PC-9 (cell line): ENCODE results near the gene XKR7. TPM values are rescaled to one million over a fixed set of nuclear protein-coding genes. Genes with fewer than 3 reads are reported as not detected.

Experiments
- BruUV-seq: library from RNA; stranded (reverse); fragments of 400-500 nt; replicated peaks from 2 replicates; lab custom pipeline; 2021; lab: Mats Ljungman, UMichigan
- CTCF ChIA-PET: fragments of 300-600 bp; sonication (Branson Sonifier 250); formaldehyde crosslinking; loops from one replicate; lab custom pipeline; 2022; ENCODE audit warnings: antibody characterized with exemption; lab: Charles Lee
- POLR2A ChIA-PET: fragments of 300-600 bp; sonication (Branson Sonifier 250); formaldehyde crosslinking; loops from one replicate; lab custom pipeline; 2022; ENCODE audit warnings: antibody characterized with exemption; ENCODE audit not compliant: unreplicated experiment; lab: Charles Lee
- DNase-seq, 2 experiments: peaks; one replicate each; pipeline versions ENCODE4 v3.0.0 to v3.0.0-alpha.2; 2015 to 2022; ENCODE audit warnings: mixed read lengths in 1 of 2
- H2AFZ ChIP-seq: fragments of 200-600 bp; sonication (generic); 2 replicates; pipeline ENCODE4 v1.8.1; 2017; ENCODE audit warnings: antibody characterized with exemption
- H3F3A ChIP-seq: fragments of 200-600 bp; sonication (generic); 2 replicates; pipeline ENCODE4 v1.8.1; 2017; ENCODE audit warnings: antibody characterized with exemption, mild to moderate bottlenecking, low read depth; ENCODE audit not compliant: insufficient read depth
- H3K27ac ChIP-seq: fragments of 200-600 bp; sonication (generic); 2 replicates; pipeline ENCODE4 v1.6.1; 2016; ENCODE audit warnings: mixed run types
- H3K27me3 ChIP-seq: fragments of 200-600 bp; sonication (generic); 2 replicates; pipeline ENCODE4 v1.6.1; 2016; ENCODE audit warnings: low read depth, mixed run types; ENCODE audit not compliant: insufficient read depth
- H3K36me3 ChIP-seq: fragments of 200-600 bp; sonication (generic); 2 replicates; pipeline ENCODE4 v1.6.1; 2016; ENCODE audit warnings: low read depth, mixed run types
- H3K4me1 ChIP-seq: fragments of 200-600 bp; sonication (generic); replicated peaks from 2 replicates; pipeline ENCODE4 v1.6.1; 2016; ENCODE audit warnings: mixed run types; ENCODE audit not compliant: insufficient read depth
- H3K4me2 ChIP-seq: fragments of 200-600 bp; sonication (generic); 2 replicates; pipeline ENCODE4 v1.6.1; 2017; ENCODE audit warnings: mixed run types
- H3K4me3 ChIP-seq: fragments of 200-600 bp; sonication (generic); 2 replicates; pipeline ENCODE4 v1.6.1; 2016; ENCODE audit warnings: mixed run types
- H3K79me2 ChIP-seq: fragments of 200-600 bp; sonication (generic); 2 replicates; pipeline ENCODE4 v1.6.1; 2017; ENCODE audit warnings: low read depth, mixed run types
- H3K9me2 ChIP-seq: fragments of 200-600 bp; sonication (generic); 2 replicates; pipeline ENCODE4 v1.8.1; 2017; ENCODE audit warnings: mild to moderate bottlenecking; ENCODE audit not compliant: insufficient read depth
- H3K9me3 ChIP-seq: fragments of 200-600 bp; sonication (generic); 2 replicates; pipeline ENCODE4 v1.8.1; 2016; ENCODE audit warnings: low read depth; ENCODE audit not compliant: insufficient read depth
- H4K20me1 ChIP-seq: fragments of 200-600 bp; sonication (generic); 2 replicates; pipeline ENCODE4 v1.8.1; 2017; ENCODE audit not compliant: insufficient read depth
- EZH2 ChIP-seq: fragments of 200-600 bp; sonication (generic); IDR thresholded peaks from 2 replicates; pipeline ENCODE4 v1.8.0; 2017; ENCODE audit warnings: antibody characterized with exemption, low read depth
- intact Hi-C: fragments of 100-400 bp; cut with micrococcal nuclease; formaldehyde crosslinking; loops from one replicate; pipeline ENCODE4 v1.10.0; 2022; ENCODE audit not compliant: unreplicated experiment
- total RNA-seq: library from RNA; stranded (reverse); gene quantifications from 2 replicates; pipeline ENCODE4 v1.2.3, GENCODE V29; 2021
- TF ChIP-seq, protein P1 (sequence below): fragments of 200-600 bp; sonication (generic); conservative IDR thresholded peaks from 2 replicates; pipeline ENCODE4 v1.6.1; 2017; ENCODE audit warnings: mixed run types, antibody characterized with exemption, mild to moderate bottlenecking, moderate library complexity

Gene XKR7
- total RNA-seq, 1 experiment from 2014 or later, result not detected

DNA sequence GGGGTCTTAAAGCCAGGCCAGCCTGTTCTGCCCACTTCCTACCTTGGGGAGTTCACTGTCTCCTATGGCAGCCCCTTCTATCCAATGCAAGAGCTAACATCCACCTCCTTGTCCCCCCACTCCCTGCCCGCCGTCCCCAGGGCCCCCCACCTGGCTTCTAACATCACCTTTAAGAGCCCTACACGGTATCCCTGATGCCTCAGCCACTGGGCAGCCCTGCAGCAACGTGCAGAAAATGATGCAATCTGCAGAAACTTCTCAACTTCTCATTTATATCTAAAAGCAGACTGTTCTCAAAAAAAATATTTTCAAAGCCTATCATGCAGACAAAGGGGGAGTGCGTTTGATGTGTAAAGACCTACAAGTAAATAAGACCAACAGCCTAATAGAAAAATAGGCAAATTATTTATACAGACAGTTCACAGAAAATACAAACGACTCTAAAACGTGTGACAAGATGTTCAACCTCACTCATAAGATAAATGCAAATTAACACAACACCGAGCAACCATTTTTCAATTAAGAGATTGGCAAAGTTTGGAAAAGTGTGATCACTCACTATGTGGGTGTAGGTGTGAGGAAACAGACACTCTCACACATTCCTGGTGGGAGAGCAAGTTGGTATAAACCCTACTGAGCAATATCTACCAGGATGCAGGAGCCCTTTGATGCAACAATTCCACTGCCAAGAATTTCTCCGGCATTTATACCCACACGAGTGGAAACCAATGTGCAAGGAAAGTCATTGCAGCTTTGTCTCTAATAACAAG lies 69.0 kb downstream of the XKR7 start:
- H3K9me2 ChIP-seq, result no peaks in the 10 kb centered on the region
- H3K4me3 ChIP-seq, result no peak overlapping the region
- no peak overlapping the region for H3K27ac ChIP-seq
- H3K4me1 ChIP-seq, result no peaks in the 10 kb centered on the region
- TF ChIP-seq, protein P1, sequence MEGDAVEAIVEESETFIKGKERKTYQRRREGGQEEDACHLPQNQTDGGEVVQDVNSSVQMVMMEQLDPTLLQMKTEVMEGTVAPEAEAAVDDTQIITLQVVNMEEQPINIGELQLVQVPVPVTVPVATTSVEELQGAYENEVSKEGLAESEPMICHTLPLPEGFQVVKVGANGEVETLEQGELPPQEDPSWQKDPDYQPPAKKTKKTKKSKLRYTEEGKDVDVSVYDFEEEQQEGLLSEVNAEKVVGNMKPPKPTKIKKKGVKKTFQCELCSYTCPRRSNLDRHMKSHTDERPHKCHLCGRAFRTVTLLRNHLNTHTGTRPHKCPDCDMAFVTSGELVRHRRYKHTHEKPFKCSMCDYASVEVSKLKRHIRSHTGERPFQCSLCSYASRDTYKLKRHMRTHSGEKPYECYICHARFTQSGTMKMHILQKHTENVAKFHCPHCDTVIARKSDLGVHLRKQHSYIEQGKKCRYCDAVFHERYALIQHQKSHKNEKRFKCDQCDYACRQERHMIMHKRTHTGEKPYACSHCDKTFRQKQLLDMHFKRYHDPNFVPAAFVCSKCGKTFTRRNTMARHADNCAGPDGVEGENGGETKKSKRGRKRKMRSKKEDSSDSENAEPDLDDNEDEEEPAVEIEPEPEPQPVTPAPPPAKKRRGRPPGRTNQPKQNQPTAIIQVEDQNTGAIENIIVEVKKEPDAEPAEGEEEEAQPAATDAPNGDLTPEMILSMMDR, result no peak
- no peak for TF ChIP-seq EZH2
- no TSS peak for BruUV-seq
- H3F3A ChIP-seq, result no peaks in the 10 kb centered on the region
- H4K20me1 ChIP-seq, result no peaks in the 10 kb centered on the region
- ChIA-PET CTCF (no interaction called here), POLR2A (no interaction called here)
- intact Hi-C loops, result no loop called here
- H3K27me3 ChIP-seq, result peaks cover 73% of the 10 kb centered on the region
- peak overlapping the region; percentile 18; the same call in 1 of the 2 replicates for H3K4me2 ChIP-seq
- peak overlapping the region; percentile 52; the same call in 1 of the 2 replicates for H2AFZ ChIP-seq
- no peaks in the 10 kb centered on the region for H3K79me2 ChIP-seq
- H3K9me3 ChIP-seq, result no peaks in the 10 kb centered on the region
- no peaks in the 10 kb centered on the region for H3K36me3 ChIP-seq
- DNase-seq, result no peak

DNA sequence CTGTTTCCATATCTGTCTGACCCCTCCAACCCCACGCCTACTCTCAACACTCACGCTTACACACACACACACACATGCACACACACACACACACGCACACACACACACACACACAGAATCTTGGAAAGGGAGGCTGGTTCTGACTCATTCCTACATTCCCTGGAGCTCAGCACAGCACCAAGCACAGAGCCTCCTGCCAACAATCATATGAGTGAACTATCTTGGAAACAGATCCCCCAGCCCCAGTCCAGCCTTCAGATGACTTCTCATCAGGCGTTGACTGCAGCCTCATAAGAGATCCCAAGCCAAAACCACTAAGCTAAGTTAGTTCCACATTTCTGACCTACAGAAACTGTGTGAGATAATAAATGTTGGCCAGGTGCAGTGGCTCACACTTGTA lies 70.0 kb downstream of the XKR7 start:
- no peaks in the 10 kb centered on the region for H3K4me1 ChIP-seq
- TF ChIP-seq EZH2, result no peak
- TF ChIP-seq, protein P1, result no peak
- intact Hi-C loops, result no loop called here
- no peak overlapping the region for H3K4me2 ChIP-seq
- H3K9me3 ChIP-seq, result no peaks in the 10 kb centered on the region
- no peak overlapping the region for H3K4me3 ChIP-seq
- H3K36me3 ChIP-seq, result no peaks in the 10 kb centered on the region
- H3K79me2 ChIP-seq, result no peaks in the 10 kb centered on the region
- POLR2A ChIA-PET, result no interaction called here
- BruUV-seq, result no TSS peak
- H3K9me2 ChIP-seq, result no peaks in the 10 kb centered on the region
- H2AFZ ChIP-seq, result no peak overlapping the region
- CTCF ChIA-PET, result no interaction called here
- H3K27ac ChIP-seq, result no peak overlapping the region
- no peak for DNase-seq
- H4K20me1 ChIP-seq, result peaks cover 4% of the 10 kb centered on the region; the same call in 1 of the 2 replicates
- no peaks in the 10 kb centered on the region for H3F3A ChIP-seq
- H3K27me3 ChIP-seq, result peaks cover 71% of the 10 kb centered on the region

DNA sequence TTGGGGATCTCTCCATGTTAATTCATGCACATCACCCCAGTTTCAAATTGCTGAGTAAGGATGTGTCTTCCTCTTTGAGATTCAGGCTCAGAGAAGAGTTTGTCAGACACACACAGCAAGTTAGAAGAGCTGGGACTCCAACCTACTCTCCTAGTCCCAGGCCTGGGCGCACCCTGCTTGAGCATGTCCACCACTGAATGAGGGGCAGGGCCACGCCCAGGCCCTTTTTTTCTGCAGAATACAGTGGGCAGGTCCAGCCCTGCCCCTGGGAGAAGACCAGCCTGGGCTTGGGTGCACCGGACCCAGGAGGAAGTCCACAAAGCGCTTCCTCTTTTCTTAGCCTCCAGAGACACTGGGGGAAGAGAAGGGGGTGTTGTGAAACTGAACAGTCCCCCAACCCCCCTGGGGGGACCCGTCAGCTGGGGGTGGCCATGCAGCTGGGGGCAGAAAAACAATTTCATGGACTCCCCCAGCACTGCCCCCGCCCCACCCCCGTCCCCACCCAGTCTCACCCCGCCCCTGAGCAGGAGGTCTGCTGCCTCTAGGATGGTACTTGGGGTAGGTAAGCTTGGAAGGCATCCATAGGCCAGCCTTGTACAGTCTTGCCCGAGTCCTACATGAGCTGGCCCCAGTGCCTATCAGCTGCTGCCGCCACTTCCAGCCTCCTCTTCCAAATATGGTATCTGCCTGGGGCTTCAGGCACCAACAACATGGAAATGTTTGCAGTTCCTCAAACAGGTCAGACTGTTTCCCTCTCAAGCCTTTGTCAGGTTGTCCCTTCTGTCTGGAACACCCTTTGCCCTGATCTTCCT lies 72.4 kb downstream of the XKR7 start:
- intact Hi-C loops, result no loop called here
- H3K27me3 ChIP-seq, result peaks cover 60% of the 10 kb centered on the region
- H3K9me2 ChIP-seq, result peaks cover 4% of the 10 kb centered on the region; the same call in 1 of the 2 replicates
- BruUV-seq, result no TSS peak
- H3K36me3 ChIP-seq, result no peaks in the 10 kb centered on the region
- no peak overlapping the region for H3K4me3 ChIP-seq
- no peak for DNase-seq
- H3F3A ChIP-seq, result no peaks in the 10 kb centered on the region
- H3K9me3 ChIP-seq, result no peaks in the 10 kb centered on the region
- H3K4me1 ChIP-seq, result no peaks in the 10 kb centered on the region
- H2AFZ ChIP-seq, result no peak overlapping the region
- no peak overlapping the region for H3K4me2 ChIP-seq
- H3K27ac ChIP-seq, result no peak overlapping the region
- H3K79me2 ChIP-seq, result no peaks in the 10 kb centered on the region
- H4K20me1 ChIP-seq, result peaks cover 4% of the 10 kb centered on the region; the same call in 1 of the 2 replicates
- POLR2A ChIA-PET, result no interaction called here
- no peak for TF ChIP-seq EZH2
- TF ChIP-seq, protein P1, result no peak
- CTCF ChIA-PET, result no interaction called here
